K562 (cell line): Measurements from ENCODE around the gene RABGAP1L. TPM values are rescaled to one million over a fixed set of nuclear protein-coding genes. Genes with fewer than 3 reads are reported as not detected.

ENCODE experiments used
- ATAC-seq: fragments of 200-7000 bp; cut with Tn5 transposase; 3 replicates; pipeline ENCODE4 v1.9.1; 2020; ENCODE audit warnings: moderate library complexity
- BruUV-seq: library from RNA; stranded (reverse); fragments of 400-500 nt; replicated peaks from 2 replicates; lab custom pipeline; 2021; lab: Mats Ljungman, UMichigan
- CTCF ChIA-PET: fragments of 300-600 bp; formaldehyde crosslinking; extraction: SDS; loops from one replicate; lab custom pipeline; 2021; ENCODE audit warnings: low intra/inter-chr PET ratio; lab: Yijun Ruan, JAX
- POLR2A ChIA-PET: fragments of 300-600, 350-650 bp; sonication (Branson Sonifier 250); formaldehyde crosslinking; extraction: SDS; loops from one replicate; lab custom pipeline; 2021; ENCODE audit warnings: antibody characterized with exemption, inconsistent platforms; lab: Yijun Ruan, JAX
- DNase-seq, 4 experiments: peaks; one replicate each; pipeline versions ENCODE4 v3.0.0 to v3.0.0-alpha.2; 2011 to 2018; ENCODE audit warnings: low spot score in 3 of 4, mixed read lengths in 3 of 4; ENCODE audit errors: extremely low read depth in 1 of 4
- FAIRE-seq: peaks from 2 replicates; lab custom pipeline; 2011; peaks lifted over from hg19 to GRCh38; lab: Jason Lieb, UNC
- H2AFZ ChIP-seq: 2 replicates; pipeline ENCODE4 v1.6.0; 2011; ENCODE audit warnings: low read depth, low read length, control low read depth, inconsistent platforms
- H3K27ac ChIP-seq: fragments of 200-600 bp; 3 replicates; pipeline ENCODE4 v1.8.0; 2011; ENCODE audit warnings: low read depth, mild to moderate bottlenecking, control low read depth, inconsistent platforms, low read length, moderate library complexity, mixed read lengths; ENCODE audit errors: extremely low read depth
- H3K27me3 ChIP-seq, 2 experiments: fragments of 300-600 bp in 1 of 2; 2 replicates in 1 of 2; 3 replicates in 1 of 2; pipeline versions ENCODE4 v1.6.0 to v1.8.0; 2011; ENCODE audit warnings: inconsistent platforms in 2 of 2, low read length in 2 of 2, mild to moderate bottlenecking in 1 of 2, mixed read lengths in 1 of 2, moderate library complexity in 1 of 2; ENCODE audit not compliant: control insufficient read depth in 2 of 2, insufficient read depth in 2 of 2
- H3K36me3 ChIP-seq: fragments of 300-600 bp; 3 replicates; pipeline ENCODE4 v1.8.0; 2011; ENCODE audit warnings: mild to moderate bottlenecking, low read length, inconsistent platforms; ENCODE audit not compliant: control insufficient read depth, insufficient read depth
- H3K4me1 ChIP-seq, 2 experiments: fragments of 200-600 bp in 1 of 2; replicated peaks in 1 of 2; 2 replicates in 1 of 2; 3 replicates in 1 of 2; pipeline versions ENCODE4 v1.5.1 to v1.8.0; 2011; ENCODE audit warnings: inconsistent platforms in 2 of 2, low read length in 2 of 2, mild to moderate bottlenecking in 1 of 2, mixed read lengths in 1 of 2, moderate library complexity in 1 of 2; ENCODE audit not compliant: control insufficient read depth in 2 of 2, insufficient read depth in 2 of 2
- H3K4me2 ChIP-seq: 2 replicates; pipeline ENCODE4 v1.6.1; 2011; ENCODE audit warnings: low read length, control low read depth, inconsistent platforms, mixed read lengths; ENCODE audit not compliant: insufficient read depth
- H3K4me3 ChIP-seq: fragments of 200-600 bp; sonication (generic), shearing (Covaris generic); 2 replicates; pipeline ENCODE4 v1.5.1; 2016; ENCODE audit warnings: control low read depth, inconsistent platforms
- H3K79me2 ChIP-seq: fragments of 200-600 bp; 3 replicates; pipeline ENCODE4 v1.8.0; 2011; ENCODE audit warnings: low read length, inconsistent platforms; ENCODE audit not compliant: control insufficient read depth, insufficient read depth
- H3K9ac ChIP-seq, 2 experiments: 2 replicates each; pipeline versions ENCODE4 v1.6.0 to v1.6.1; 2011; ENCODE audit warnings: low read depth in 2 of 2, low read length in 2 of 2, control low read depth in 1 of 2, inconsistent platforms in 1 of 2, mild to moderate bottlenecking in 1 of 2, mixed read lengths in 1 of 2; ENCODE audit not compliant: insufficient read depth in 1 of 2
- H3K9me1 ChIP-seq: one replicate; pipeline ENCODE4 v1.6.0; 2011; ENCODE audit warnings: inconsistent platforms, mild to moderate bottlenecking, low read length, moderate library complexity; ENCODE audit not compliant: control insufficient read depth, insufficient read depth
- H3K9me3 ChIP-seq: replicated peaks from 2 replicates; pipeline ENCODE4 v1.5.1; 2011; ENCODE audit warnings: low read depth, low read length, inconsistent platforms; ENCODE audit not compliant: control insufficient read depth, insufficient read depth
- H4K20me1 ChIP-seq: replicated peaks from 2 replicates; pipeline ENCODE4 v1.6.1; 2011; ENCODE audit warnings: low read length, inconsistent platforms, mixed read lengths; ENCODE audit not compliant: control insufficient read depth, insufficient read depth
- CHD1 ChIP-seq: fragments of 200-600 bp; sonication (generic); IDR thresholded peaks from one replicate; pipeline ENCODE4 v1.6.1; 2012; ENCODE audit warnings: mild to moderate bottlenecking, moderate library complexity, low read length, inconsistent platforms
- CHD4 ChIP-seq: fragments of 200-600 bp; sonication (generic); IDR thresholded peaks from 3 replicates; pipeline ENCODE4 v1.6.1; 2012; ENCODE audit warnings: low read depth, mild to moderate bottlenecking, mixed read lengths, low read length, inconsistent platforms; ENCODE audit not compliant: insufficient read depth, insufficient replicate concordance, poor library complexity, severe bottlenecking
- HDGF ChIP-seq: fragments of 450-650 bp; IDR thresholded peaks from 2 replicates; pipeline ENCODE4 v1.6.1; 2016
- KHSRP ChIP-seq: fragments of 450-650 bp; IDR thresholded peaks from 2 replicates; pipeline ENCODE4 v1.6.1; 2017
- NR4A1 ChIP-seq, 2 experiments: fragments of 250-450 bp in 1 of 2; fragments of 450-650 bp in 1 of 2; sonication (Bioruptor Pico) in 1 of 2; IDR thresholded peaks; 2 replicates each; pipeline versions ENCODE4 v1.4.0 to v1.6.1; 2016 to 2020; ENCODE audit warnings: mild to moderate bottlenecking in 2 of 2, missing compliant biosample characterization in 1 of 2, missing genetic modification characterization in 1 of 2, moderate library complexity in 1 of 2
- PML ChIP-seq: IDR thresholded peaks from 2 replicates; pipeline ENCODE4 v1.6.1; 2012; ENCODE audit warnings: low read length, inconsistent platforms
- RBM34 ChIP-seq: fragments of 200-400 bp; formaldehyde crosslinking; IDR thresholded peaks from 2 replicates; pipeline ENCODE4 v1.6.1; 2018; ENCODE audit warnings: low read length, borderline replicate concordance; ENCODE audit not compliant: insufficient read depth
- SNIP1 ChIP-seq: fragments of 450-650 bp; IDR thresholded peaks from 2 replicates; pipeline ENCODE4 v1.7.1; 2017; ENCODE audit warnings: low read depth, mild to moderate bottlenecking
- TRIM28 ChIP-seq: fragments of 450-650 bp; IDR thresholded peaks from 2 replicates; pipeline ENCODE4 v1.6.1; 2017
- ZNF124 ChIP-seq: sonication (generic); formaldehyde crosslinking; IDR thresholded peaks from 2 replicates; pipeline ENCODE4 v1.8.1; 2022; ENCODE audit warnings: missing genetic modification reagents
- ZNF707 ChIP-seq: fragments of 250-450 bp; sonication (Bioruptor Pico); conservative IDR thresholded peaks from 2 replicates; pipeline ENCODE4 v1.8.0; 2022; ENCODE audit warnings: inconsistent platforms, mild to moderate bottlenecking, moderate library complexity
- WGBS: fragments of 100-300 bp; shearing (Covaris generic); methylation state at CpG from one replicate; pipeline ENCODE4 v1.1.6; 2016; ENCODE audit warnings: low coverage, mixed read lengths; ENCODE audit not compliant: insufficient coverage; ENCODE audit errors: missing lambda C conversion rate; 5-methylcytosine and 5-hydroxymethylcytosine counted together
- in situ Hi-C: fragments of 300-500 bp; cut with MboI; formaldehyde crosslinking; loops from 4 replicates; pipeline ENCODE4 v1.15.0; 2018; ENCODE audit warnings: inconsistent platforms, mixed read lengths
- intact Hi-C: fragments of 100-400 bp; cut with micrococcal nuclease; formaldehyde crosslinking; loops from 2 replicates; pipeline ENCODE4 v1.14.2; 2022
- polyA plus RNA-seq, 8 experiments: library from polyadenylated mRNA; depleted of rRNA in 4 of 8; stranded (reverse) in 5 of 8; unstranded in 3 of 8; fragments of >200 nt; fragmentation: Nextera tagmentation in 2 of 8; fragmentation: Illumina TruSeq in 1 of 8; extraction: Ambion mirVana in 2 of 8; extraction: Trizol in 1 of 8; gene quantifications; 2 replicates each; pipeline versions ENCODE4 v1.2.1 to v1.2.3, GENCODE V29; 2011 to 2014; ENCODE audit warnings: inconsistent platforms in 1 of 8, missing spikeins in 1 of 8
- total RNA-seq, 7 experiments: library from RNA; depleted of rRNA in 6 of 7; stranded (reverse); fragments of >200 nt in 6 of 7; fragmentation: Illumina TruSeq in 2 of 7; extraction: Trizol in 2 of 7; gene quantifications; 2 replicates each; pipeline versions ENCODE4 v1.2.1 to v1.2.3, GENCODE V29; 2011 to 2021; ENCODE audit warnings: low replicate concordance in 1 of 7
- TF ChIP-seq, protein P1 (sequence below), 2 experiments: fragments of 450-650 bp; conservative IDR thresholded peaks; 2 replicates each; pipeline ENCODE4 v1.6.1; 2017; ENCODE audit warnings: mild to moderate bottlenecking in 2 of 2, moderate library complexity in 2 of 2
- TF ChIP-seq, protein P2 (sequence below): fragments of 450-650 bp; formaldehyde crosslinking; IDR thresholded peaks from 2 replicates; pipeline ENCODE4 v1.4.0; 2022; ENCODE audit warnings: missing genetic modification characterization
- TF ChIP-seq, protein P3 (sequence below), 2 experiments: fragments of 450-650 bp; IDR thresholded peaks; 2 replicates each; pipeline ENCODE4 v1.6.1; 2018; ENCODE audit warnings: mild to moderate bottlenecking in 2 of 2, low read depth in 1 of 2; ENCODE audit not compliant: partially characterized antibody in 2 of 2

Gene RABGAP1L
- total and polyA plus RNA-seq, 9 of the 15 experiments (the other 6 are each of a cell fraction or from before 2014, with no cell fraction given): 16.5 to 44.9 (median 26.7) TPM

DNA sequence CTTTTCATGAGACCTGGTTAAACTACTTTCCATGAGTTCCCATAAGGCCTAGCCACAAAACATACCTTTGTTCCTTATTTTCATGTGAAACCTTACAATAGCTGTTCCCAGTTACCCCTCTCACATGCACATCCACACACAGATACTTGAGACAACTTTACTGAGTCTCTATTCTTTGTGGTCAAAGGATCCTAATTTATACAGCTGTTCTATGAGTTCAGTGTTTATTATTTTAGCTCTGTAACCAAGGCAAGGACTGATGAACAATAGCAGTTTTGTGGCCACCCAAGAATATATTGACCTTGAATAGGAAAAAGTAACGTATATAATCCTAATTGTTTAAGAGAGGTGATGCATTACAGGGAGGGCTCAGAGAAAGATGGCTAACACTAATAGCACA is 679.9 kb downstream of the RABGAP1L start:
- no TSS peak for BruUV-seq
- Histone ChIP-seq H3K4me2 (no peak overlapping the region), H3K27me3 (no peaks in the 10 kb centered on the region), H3K36me3 (no peaks in the 10 kb centered on the region), H3K9me3 (0 out of 2 replicates have a peak, but pooled peaks cover 3% of the 10 kb centered on the region), H3K9me1 (no peaks in the 10 kb centered on the region), H3K9ac (no peak overlapping the region), H4K20me1 (no peaks in the 10 kb centered on the region), H2AFZ (no peak overlapping the region), H3K27ac (no peak overlapping the region), H3K4me1 (no peaks in the 10 kb centered on the region), H3K4me3 (no peak overlapping the region), H3K79me2 (no peaks in the 10 kb centered on the region)
- ChIA-PET POLR2A (interaction anchor here (1.0 to 1.6 kb wide), 3 partner anchors 13 to 159 kb away, joined by 3 to 6 read pairs (median 4); no protein-coding TSS in a partner anchor), CTCF (no interaction called here)
- 78% methylated on average over 1 of the region's 1 CpG for WGBS
- in situ Hi-C loops (no loop called here), intact Hi-C loops (no loop called here)
- ATAC-seq (no peak), DNase-seq (no peak), FAIRE-seq (no peak)
- TF ChIP-seq, protein P1, sequence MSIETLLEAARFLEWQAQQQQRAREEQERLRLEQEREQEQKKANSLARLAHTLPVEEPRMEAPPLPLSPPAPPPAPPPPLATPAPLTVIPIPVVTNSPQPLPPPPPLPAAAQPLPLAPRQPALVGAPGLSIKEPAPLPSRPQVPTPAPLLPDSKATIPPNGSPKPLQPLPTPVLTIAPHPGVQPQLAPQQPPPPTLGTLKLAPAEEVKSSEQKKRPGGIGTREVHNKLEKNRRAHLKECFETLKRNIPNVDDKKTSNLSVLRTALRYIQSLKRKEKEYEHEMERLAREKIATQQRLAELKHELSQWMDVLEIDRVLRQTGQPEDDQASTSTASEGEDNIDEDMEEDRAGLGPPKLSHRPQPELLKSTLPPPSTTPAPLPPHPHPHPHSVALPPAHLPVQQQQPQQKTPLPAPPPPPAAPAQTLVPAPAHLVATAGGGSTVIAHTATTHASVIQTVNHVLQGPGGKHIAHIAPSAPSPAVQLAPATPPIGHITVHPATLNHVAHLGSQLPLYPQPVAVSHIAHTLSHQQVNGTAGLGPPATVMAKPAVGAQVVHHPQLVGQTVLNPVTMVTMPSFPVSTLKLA (conservative IDR thresholded peaks at IDR 0.05): no peak
- TF ChIP-seq CHD1 (no peak), PML (no peak), SNIP1 (no peak), NR4A1 (CRISPR knock-in tag; IDR thresholded peaks at IDR 0.05) (no peak), NR4A1 (tag; IDR thresholded peaks at IDR 0.05) (no peak), TRIM28 (no peak), ZNF124 (CRISPR knock-in tag) (no peak), CHD4 (no peak), HDGF (no peak), ZNF707 (CRISPR knock-in tag) (no peak), KHSRP (no peak), RBM34 (no peak)
- TF ChIP-seq, protein P2, sequence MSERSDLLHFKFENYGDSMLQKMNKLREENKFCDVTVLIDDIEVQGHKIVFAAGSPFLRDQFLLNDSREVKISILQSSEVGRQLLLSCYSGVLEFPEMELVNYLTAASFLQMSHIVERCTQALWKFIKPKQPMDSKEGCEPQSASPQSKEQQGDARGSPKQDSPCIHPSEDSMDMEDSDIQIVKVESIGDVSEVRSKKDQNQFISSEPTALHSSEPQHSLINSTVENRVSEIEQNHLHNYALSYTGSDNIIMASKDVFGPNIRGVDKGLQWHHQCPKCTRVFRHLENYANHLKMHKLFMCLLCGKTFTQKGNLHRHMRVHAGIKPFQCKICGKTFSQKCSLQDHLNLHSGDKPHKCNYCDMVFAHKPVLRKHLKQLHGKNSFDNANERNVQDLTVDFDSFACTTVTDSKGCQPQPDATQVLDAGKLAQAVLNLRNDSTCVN (CRISPR knock-in tag): no peak
- TF ChIP-seq, protein P3, sequence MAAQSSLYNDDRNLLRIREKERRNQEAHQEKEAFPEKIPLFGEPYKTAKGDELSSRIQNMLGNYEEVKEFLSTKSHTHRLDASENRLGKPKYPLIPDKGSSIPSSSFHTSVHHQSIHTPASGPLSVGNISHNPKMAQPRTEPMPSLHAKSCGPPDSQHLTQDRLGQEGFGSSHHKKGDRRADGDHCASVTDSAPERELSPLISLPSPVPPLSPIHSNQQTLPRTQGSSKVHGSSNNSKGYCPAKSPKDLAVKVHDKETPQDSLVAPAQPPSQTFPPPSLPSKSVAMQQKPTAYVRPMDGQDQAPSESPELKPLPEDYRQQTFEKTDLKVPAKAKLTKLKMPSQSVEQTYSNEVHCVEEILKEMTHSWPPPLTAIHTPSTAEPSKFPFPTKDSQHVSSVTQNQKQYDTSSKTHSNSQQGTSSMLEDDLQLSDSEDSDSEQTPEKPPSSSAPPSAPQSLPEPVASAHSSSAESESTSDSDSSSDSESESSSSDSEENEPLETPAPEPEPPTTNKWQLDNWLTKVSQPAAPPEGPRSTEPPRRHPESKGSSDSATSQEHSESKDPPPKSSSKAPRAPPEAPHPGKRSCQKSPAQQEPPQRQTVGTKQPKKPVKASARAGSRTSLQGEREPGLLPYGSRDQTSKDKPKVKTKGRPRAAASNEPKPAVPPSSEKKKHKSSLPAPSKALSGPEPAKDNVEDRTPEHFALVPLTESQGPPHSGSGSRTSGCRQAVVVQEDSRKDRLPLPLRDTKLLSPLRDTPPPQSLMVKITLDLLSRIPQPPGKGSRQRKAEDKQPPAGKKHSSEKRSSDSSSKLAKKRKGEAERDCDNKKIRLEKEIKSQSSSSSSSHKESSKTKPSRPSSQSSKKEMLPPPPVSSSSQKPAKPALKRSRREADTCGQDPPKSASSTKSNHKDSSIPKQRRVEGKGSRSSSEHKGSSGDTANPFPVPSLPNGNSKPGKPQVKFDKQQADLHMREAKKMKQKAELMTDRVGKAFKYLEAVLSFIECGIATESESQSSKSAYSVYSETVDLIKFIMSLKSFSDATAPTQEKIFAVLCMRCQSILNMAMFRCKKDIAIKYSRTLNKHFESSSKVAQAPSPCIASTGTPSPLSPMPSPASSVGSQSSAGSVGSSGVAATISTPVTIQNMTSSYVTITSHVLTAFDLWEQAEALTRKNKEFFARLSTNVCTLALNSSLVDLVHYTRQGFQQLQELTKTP (IDR thresholded peaks at IDR 0.05; ENCODE audit: low read depth in 1 of 2, partially characterized antibody in 2 of 2): no peak
